ENCODE results near the gene SPATA6L.

DNA sequence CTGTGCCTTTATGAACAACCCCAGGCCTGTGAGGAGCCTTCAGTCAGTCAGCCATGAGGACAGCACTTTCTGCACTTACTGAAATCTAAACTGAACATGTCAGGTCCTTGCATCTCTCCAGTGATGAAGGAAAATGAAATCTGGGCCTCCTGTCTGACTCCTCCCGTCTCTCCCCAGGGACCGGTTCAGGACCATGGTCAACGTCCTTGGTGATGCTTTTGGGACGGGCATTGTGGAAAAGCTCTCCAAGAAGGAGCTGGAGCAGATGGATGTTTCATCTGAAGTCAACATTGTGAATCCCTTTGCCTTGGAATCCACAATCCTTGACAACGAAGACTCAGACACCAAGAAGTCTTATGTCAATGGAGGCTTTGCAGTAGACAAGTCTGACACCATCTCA lies 81.1 kb downstream of the SPATA6L start:
- TF ChIP-seq, protein P1, sequence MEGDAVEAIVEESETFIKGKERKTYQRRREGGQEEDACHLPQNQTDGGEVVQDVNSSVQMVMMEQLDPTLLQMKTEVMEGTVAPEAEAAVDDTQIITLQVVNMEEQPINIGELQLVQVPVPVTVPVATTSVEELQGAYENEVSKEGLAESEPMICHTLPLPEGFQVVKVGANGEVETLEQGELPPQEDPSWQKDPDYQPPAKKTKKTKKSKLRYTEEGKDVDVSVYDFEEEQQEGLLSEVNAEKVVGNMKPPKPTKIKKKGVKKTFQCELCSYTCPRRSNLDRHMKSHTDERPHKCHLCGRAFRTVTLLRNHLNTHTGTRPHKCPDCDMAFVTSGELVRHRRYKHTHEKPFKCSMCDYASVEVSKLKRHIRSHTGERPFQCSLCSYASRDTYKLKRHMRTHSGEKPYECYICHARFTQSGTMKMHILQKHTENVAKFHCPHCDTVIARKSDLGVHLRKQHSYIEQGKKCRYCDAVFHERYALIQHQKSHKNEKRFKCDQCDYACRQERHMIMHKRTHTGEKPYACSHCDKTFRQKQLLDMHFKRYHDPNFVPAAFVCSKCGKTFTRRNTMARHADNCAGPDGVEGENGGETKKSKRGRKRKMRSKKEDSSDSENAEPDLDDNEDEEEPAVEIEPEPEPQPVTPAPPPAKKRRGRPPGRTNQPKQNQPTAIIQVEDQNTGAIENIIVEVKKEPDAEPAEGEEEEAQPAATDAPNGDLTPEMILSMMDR (conservative IDR thresholded peaks at IDR 0.05): no peak
- TF ChIP-seq ZFX (IDR thresholded peaks at IDR 0.05): no peak

Data from C4-2B (cell line).